WERI-Rb-1 (cell line): ENCODE data around the gene FAM83E.

Source experiments
- DNase-seq: peaks from one replicate; pipeline ENCODE4 v3.0.0-alpha.2; 2020
- H3K27ac ChIP-seq: fragments of 250-450 bp; sonication (Bioruptor Pico); 2 replicates; pipeline ENCODE4 v1.5.1; 2020; ENCODE audit warnings: mild to moderate bottlenecking, moderate library complexity
- H3K27me3 ChIP-seq: fragments of 250-450 bp; sonication (Bioruptor Pico); 2 replicates; pipeline ENCODE4 v1.5.1; 2021; ENCODE audit warnings: mild to moderate bottlenecking, low read depth, moderate library complexity; ENCODE audit not compliant: insufficient read depth, severe bottlenecking
- H3K36me3 ChIP-seq: fragments of 250-450 bp; sonication (Bioruptor Pico); 2 replicates; pipeline ENCODE4 v1.5.1; 2020; ENCODE audit warnings: mild to moderate bottlenecking, moderate library complexity
- H3K4me3 ChIP-seq: 2 replicates; pipeline ENCODE4 v1.5.1; 2011; ENCODE audit warnings: low read depth, mild to moderate bottlenecking, control low read depth, low read length
- H3K9me3 ChIP-seq: fragments of 250-450 bp; sonication (Bioruptor Pico); 2 replicates; pipeline ENCODE4 v1.5.1; 2021; ENCODE audit warnings: mild to moderate bottlenecking, moderate library complexity; ENCODE audit not compliant: severe bottlenecking
- CTCF ChIP-seq: IDR thresholded peaks from 2 replicates; pipeline ENCODE4 v1.5.1; 2011; ENCODE audit warnings: low read depth, mild to moderate bottlenecking, control low read depth, inconsistent platforms, low read length

Gene FAM83E

DNA sequence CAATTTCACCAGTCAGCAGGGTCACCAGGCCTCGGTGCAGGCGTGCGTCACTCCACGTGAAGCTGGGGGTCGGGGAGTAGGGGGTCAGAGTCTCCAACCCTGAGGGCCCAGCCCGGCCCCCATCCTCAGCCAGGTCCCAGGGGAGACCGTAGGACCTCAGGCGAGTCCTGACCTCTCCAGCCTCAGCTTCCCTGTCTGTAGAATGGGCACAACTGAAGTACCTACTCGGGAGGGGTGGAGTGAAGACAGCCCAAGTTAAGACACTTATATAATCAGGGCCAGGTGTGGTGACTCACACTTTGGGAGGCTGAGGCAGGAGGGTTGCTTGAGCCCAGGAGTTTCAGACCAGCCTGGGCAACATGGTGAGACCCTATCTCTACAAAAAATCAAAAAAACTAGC lies 11.0 kb downstream of the FAM83E start:
- TF ChIP-seq CTCF = no peak
- Histone ChIP-seq H3K9me3 (no peaks in the 10 kb centered on the region), H3K36me3 (no peaks in the 10 kb centered on the region), H3K27me3 (no peaks in the 10 kb centered on the region), H3K4me3 (no peak overlapping the region), H3K27ac (no peak overlapping the region)
- DNase-seq = no peak

- Histone ChIP-seq H3K4me3 (no peak overlapping the region), H3K9me3 (no peaks in the 10 kb centered on the region), H3K27me3 (no peaks in the 10 kb centered on the region), H3K27ac (no peak overlapping the region), H3K36me3 (no peaks in the 10 kb centered on the region)
- DNase-seq = no peak
- no peak for TF ChIP-seq CTCF
Observed at GRCh38 chr19:48603449-48603848, 11.4 kb downstream of the FAM83E start.

GRCh38 chr19:48603001-48603400 lies 11.9 kb downstream of the FAM83E start:
- Histone ChIP-seq H3K27ac (no peak overlapping the region), H3K4me3 (no peak overlapping the region), H3K9me3 (no peaks in the 10 kb centered on the region), H3K27me3 (no peaks in the 10 kb centered on the region), H3K36me3 (no peaks in the 10 kb centered on the region)
- TF ChIP-seq CTCF = no peak
- DNase-seq = no peak

- Histone ChIP-seq H3K27ac (no peak overlapping the region), H3K9me3 (no peaks in the 10 kb centered on the region), H3K27me3 (no peaks in the 10 kb centered on the region), H3K4me3 (no peak overlapping the region), H3K36me3 (no peaks in the 10 kb centered on the region)
- no peak for DNase-seq
- no peak for TF ChIP-seq CTCF
Observed at GRCh38 chr19:48600679-48601417, 14.0 kb downstream of the FAM83E start.

DNA sequence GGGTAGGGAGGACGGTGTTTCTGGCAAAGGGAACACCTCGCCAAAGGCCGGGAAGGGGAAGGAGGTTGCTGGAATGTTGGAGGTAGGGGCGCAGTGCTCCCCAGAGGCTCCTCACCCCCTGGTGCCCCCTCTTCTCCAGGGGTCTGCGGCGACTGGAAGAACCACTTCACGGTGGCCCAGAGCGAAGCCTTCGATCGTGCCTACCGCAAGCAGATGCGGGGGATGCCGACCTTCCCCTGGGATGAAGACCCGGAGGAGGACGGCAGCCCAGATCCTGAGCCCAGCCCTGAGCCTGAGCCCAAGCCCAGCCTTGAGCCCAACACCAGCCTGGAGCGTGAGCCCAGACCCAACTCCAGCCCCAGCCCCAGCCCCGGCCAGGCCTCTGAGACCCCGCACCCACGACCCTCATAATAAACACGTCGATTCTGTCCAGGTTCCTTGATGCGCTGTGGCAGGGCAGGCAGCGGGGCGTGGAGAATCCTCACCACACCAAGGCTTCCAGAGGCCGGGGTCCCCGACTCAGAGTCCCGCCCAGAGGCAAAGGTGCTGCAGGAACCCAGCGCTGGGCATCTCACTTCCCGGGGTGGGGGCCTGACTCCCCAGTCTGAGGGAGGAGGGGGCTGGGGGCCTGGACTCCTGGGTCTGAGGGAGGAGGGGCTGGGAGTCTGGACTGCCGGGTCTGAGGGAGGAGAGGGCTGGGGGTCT lies 15.7 kb downstream of the FAM83E start:
- TF ChIP-seq CTCF = no peak
- Histone ChIP-seq H3K4me3 (no peak overlapping the region), H3K27ac (no peak overlapping the region), H3K36me3 (no peaks in the 10 kb centered on the region), H3K27me3 (no peaks in the 10 kb centered on the region), H3K9me3 (no peaks in the 10 kb centered on the region)
- no peak for DNase-seq
